ENCODE data around the gene KCNH5.
A peak's percentile ranks its signal among the peaks of the same experiment; 100 is the strongest.

Gene KCNH5

GRCh38 chr14:62696331-62696924 lies 348.8 kb downstream of the KCNH5 start:
- H3K4me3 ChIP-seq (ENCODE audit: low read depth, low read length): no peak overlapping the region
- no peak for TF ChIP-seq CTCF (conservative IDR thresholded peaks at IDR 0.05; ENCODE audit: low read depth, low read length)
- DNase-seq (ENCODE audit: low read depth): no peak

GRCh38 chr14:62694075-62694474 lies 351.2 kb downstream of the KCNH5 start:
- H3K4me3 ChIP-seq (ENCODE audit: low read depth, low read length): no peak overlapping the region
- DNase-seq (ENCODE audit: low read depth): peak; percentile 89
- no peak for TF ChIP-seq CTCF (conservative IDR thresholded peaks at IDR 0.05; ENCODE audit: low read depth, low read length)

GRCh38 chr14:62692490-62693106 lies 352.7 kb downstream of the KCNH5 start:
- DNase-seq (ENCODE audit: low read depth): peak; percentile 49
- H3K4me3 ChIP-seq (ENCODE audit: low read depth, low read length): no peak overlapping the region
- no peak for TF ChIP-seq CTCF (conservative IDR thresholded peaks at IDR 0.05; ENCODE audit: low read depth, low read length)

DNA sequence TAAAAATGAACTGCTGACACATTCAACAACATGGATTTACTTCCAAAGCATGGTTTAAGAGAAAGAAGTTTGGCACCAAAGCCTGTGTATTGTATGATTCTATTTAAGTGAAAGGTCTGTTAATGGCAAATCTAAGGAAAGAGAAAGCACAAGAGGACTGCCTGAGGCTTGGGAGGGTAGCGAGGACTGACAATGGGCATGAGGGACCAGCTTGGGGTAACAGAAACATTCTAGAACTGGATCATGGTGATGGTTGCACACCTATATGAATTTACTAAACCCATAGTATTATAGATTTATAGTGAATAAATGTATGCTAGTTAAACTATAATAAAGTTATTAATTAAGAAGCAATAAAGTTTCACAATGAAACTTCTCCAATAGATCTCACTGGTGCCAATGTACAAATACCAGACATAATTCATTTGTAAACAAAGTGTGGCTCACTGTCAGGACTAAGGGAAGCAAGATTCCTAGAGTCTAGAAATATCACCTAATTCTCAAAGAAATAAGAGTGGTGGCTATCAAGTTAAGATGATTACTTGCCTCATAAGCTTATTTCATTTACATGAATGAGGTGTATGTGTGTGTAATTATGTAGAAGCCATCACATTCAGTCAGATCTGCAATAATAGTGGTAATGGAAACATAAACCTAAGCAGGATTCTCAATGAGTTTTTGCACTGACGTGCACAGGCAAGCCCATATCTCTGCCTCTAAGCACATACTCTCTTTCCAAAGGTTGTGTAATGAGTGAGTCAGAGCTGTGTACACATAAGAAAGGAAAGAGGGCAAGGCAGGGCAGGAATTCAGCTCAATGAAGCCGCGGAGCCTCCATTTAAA lies 353.4 kb downstream of the KCNH5 start:
- TF ChIP-seq CTCF (conservative IDR thresholded peaks at IDR 0.05; ENCODE audit: low read depth, low read length): no peak
- H3K4me3 ChIP-seq (ENCODE audit: low read depth, low read length): no peak overlapping the region
- DNase-seq (ENCODE audit: low read depth): peak; percentile 91

GRCh38 chr14:62689733-62690132 lies 355.5 kb downstream of the KCNH5 start:
- no peak overlapping the region for H3K4me3 ChIP-seq (ENCODE audit: low read depth, low read length)
- no peak for TF ChIP-seq CTCF (conservative IDR thresholded peaks at IDR 0.05; ENCODE audit: low read depth, low read length)
- DNase-seq (ENCODE audit: low read depth): no peak

- TF ChIP-seq CTCF (conservative IDR thresholded peaks at IDR 0.05; ENCODE audit: low read depth, low read length): no peak
- no peak for DNase-seq (ENCODE audit: low read depth)
- no peak overlapping the region for H3K4me3 ChIP-seq (ENCODE audit: low read depth, low read length)
Measured at GRCh38 chr14:62687818-62688217, 357.4 kb downstream of the KCNH5 start.
